Astrocyte (in vitro differentiated cells and primary cell): ENCODE data around the gene RPL26. TPM values are rescaled to one million over a fixed set of nuclear protein-coding genes. Genes with fewer than 3 reads are reported as not detected.

ENCODE experiments used
- DNase-seq: peaks from one replicate; pipeline ENCODE4 v3.0.0-alpha.2; 2010; ENCODE audit warnings: low read depth
- FAIRE-seq: peaks from 2 replicates; lab custom pipeline; 2011; peaks lifted over from hg19 to GRCh38; lab: Jason Lieb, UNC
- H2AFZ ChIP-seq: 2 replicates; pipeline ENCODE4 v1.6.0; 2012; ENCODE audit warnings: low read depth, low read length, inconsistent platforms
- H3K27ac ChIP-seq: 2 replicates; pipeline ENCODE4 v1.5.1; 2011; ENCODE audit warnings: low read depth, low read length, inconsistent platforms
- H3K27me3 ChIP-seq: 2 replicates; pipeline ENCODE4 v1.6.0; 2011; ENCODE audit warnings: low read length, inconsistent platforms; ENCODE audit not compliant: insufficient read depth
- H3K36me3 ChIP-seq: 2 replicates; pipeline ENCODE4 v1.5.1; 2011; ENCODE audit warnings: low read length, inconsistent platforms; ENCODE audit not compliant: insufficient read depth
- H3K4me1 ChIP-seq: 2 replicates; pipeline ENCODE4 v1.5.1; 2011; ENCODE audit warnings: low read length, inconsistent platforms; ENCODE audit not compliant: insufficient read depth
- H3K4me2 ChIP-seq: 2 replicates; pipeline ENCODE4 v1.6.0; 2012; ENCODE audit warnings: low read length, inconsistent platforms
- H3K4me3 ChIP-seq: 2 replicates; pipeline ENCODE4 v1.5.1; 2011; ENCODE audit warnings: low read depth, mild to moderate bottlenecking, low read length, inconsistent platforms; ENCODE audit not compliant: insufficient read depth
- H3K79me2 ChIP-seq: 2 replicates; pipeline ENCODE4 v1.6.0; 2012; ENCODE audit warnings: mild to moderate bottlenecking, low read length, inconsistent platforms; ENCODE audit not compliant: insufficient read depth
- H3K9ac ChIP-seq: 2 replicates; pipeline ENCODE4 v1.6.0; 2012; ENCODE audit warnings: mild to moderate bottlenecking, low read length, inconsistent platforms
- H3K9me3 ChIP-seq: 2 replicates; pipeline ENCODE4 v1.5.1; 2012; ENCODE audit warnings: low read depth, mild to moderate bottlenecking, low read length, inconsistent platforms; ENCODE audit not compliant: insufficient read depth
- H4K20me1 ChIP-seq: 2 replicates; pipeline ENCODE4 v1.6.0; 2012; ENCODE audit warnings: low read length, inconsistent platforms; ENCODE audit not compliant: insufficient read depth
- H3K27ac Mint-ChIP-seq: one replicate; pipeline ENCODE4 v1.8.0; 2021; ENCODE audit warnings: mild to moderate bottlenecking, mixed read lengths; ENCODE audit not compliant: unreplicated experiment
- H3K27me3 Mint-ChIP-seq: one replicate; pipeline ENCODE4 v1.8.0; 2021; ENCODE audit warnings: low read depth, mixed read lengths; ENCODE audit not compliant: unreplicated experiment
- H3K36me3 Mint-ChIP-seq: one replicate; pipeline ENCODE4 v1.8.0; 2021; ENCODE audit warnings: low read depth, mixed read lengths; ENCODE audit not compliant: unreplicated experiment
- H3K4me1 Mint-ChIP-seq: one replicate; pipeline ENCODE4 v1.8.0; 2021; ENCODE audit warnings: low read depth, mixed read lengths; ENCODE audit not compliant: unreplicated experiment
- H3K4me3 Mint-ChIP-seq: one replicate; pipeline ENCODE4 v1.8.0; 2021; ENCODE audit warnings: mild to moderate bottlenecking, moderate library complexity, mixed read lengths; ENCODE audit not compliant: unreplicated experiment
- H3K9me3 Mint-ChIP-seq: one replicate; pipeline ENCODE4 v1.8.0; 2021; ENCODE audit warnings: mild to moderate bottlenecking, mixed read lengths; ENCODE audit not compliant: unreplicated experiment
- CTCF ChIP-seq: IDR thresholded peaks from 2 replicates; pipeline ENCODE4 v1.5.1; 2011; ENCODE audit warnings: low read depth, mild to moderate bottlenecking, inconsistent platforms, low read length, moderate library complexity; ENCODE audit not compliant: insufficient read depth
- EZH2 ChIP-seq: IDR thresholded peaks from 2 replicates; pipeline ENCODE4 v1.6.1; 2012; ENCODE audit warnings: mild to moderate bottlenecking, low read length, inconsistent platforms; ENCODE audit not compliant: insufficient read depth
- total RNA-seq: library from RNA; stranded (reverse); gene quantifications from 2 replicates; pipeline ENCODE4 v1.2.1, GENCODE V29; 2021

The RPL26 gene
- total RNA-seq, 1 donor from 2014 or later: 1,342 TPM

GRCh38 chr17:8420041-8420934 is 37.3 kb upstream of the RPL26 start:
- Histone ChIP-seq H2AFZ (no peak overlapping the region), H3K4me3 (no peak overlapping the region), H3K36me3 (no peaks in the 10 kb centered on the region), H3K9ac (no peak overlapping the region), H3K27me3 (peaks cover 30% of the 10 kb centered on the region), H3K9me3 (no peaks in the 10 kb centered on the region), H3K4me1 (peaks cover 5% of the 10 kb centered on the region), H4K20me1 (no peaks in the 10 kb centered on the region), H3K4me2 (no peak overlapping the region), H3K27ac (no peak overlapping the region), H3K79me2 (no peaks in the 10 kb centered on the region)
- Mint-ChIP-seq H3K4me1 (no peaks in the 10 kb centered on the region), H3K27ac (no peak overlapping the region), H3K27me3 (peaks cover 19% of the 10 kb centered on the region), H3K9me3 (no peaks in the 10 kb centered on the region), H3K4me3 (no peak overlapping the region), H3K36me3 (no peaks in the 10 kb centered on the region)
- DNase-seq (peak; percentile 45), FAIRE-seq (no peak)
- TF ChIP-seq EZH2 (no peak), CTCF (no peak)

- Mint-ChIP-seq H3K27ac (no peak overlapping the region), H3K36me3 (no peaks in the 10 kb centered on the region), H3K4me1 (no peaks in the 10 kb centered on the region), H3K9me3 (no peaks in the 10 kb centered on the region), H3K4me3 (no peak overlapping the region), H3K27me3 (peaks cover 19% of the 10 kb centered on the region)
- H3K79me2 ChIP-seq: no peaks in the 10 kb centered on the region
- H4K20me1 ChIP-seq: no peaks in the 10 kb centered on the region
- no peak for TF ChIP-seq CTCF
- no peak for TF ChIP-seq EZH2
- no peak overlapping the region for H3K9ac ChIP-seq
- no peak for FAIRE-seq
- H2AFZ ChIP-seq: no peak overlapping the region
- no peak overlapping the region for H3K27ac ChIP-seq
- DNase-seq: no peak
- no peaks in the 10 kb centered on the region for H3K9me3 ChIP-seq
- H3K4me3 ChIP-seq: no peak overlapping the region
- no peak overlapping the region for H3K4me2 ChIP-seq
- peaks cover 5% of the 10 kb centered on the region for H3K4me1 ChIP-seq
- peaks cover 30% of the 10 kb centered on the region for H3K27me3 ChIP-seq
- no peaks in the 10 kb centered on the region for H3K36me3 ChIP-seq
Observed at GRCh38 chr17:8419305-8419704, 36.3 kb upstream of the RPL26 start.

DNA sequence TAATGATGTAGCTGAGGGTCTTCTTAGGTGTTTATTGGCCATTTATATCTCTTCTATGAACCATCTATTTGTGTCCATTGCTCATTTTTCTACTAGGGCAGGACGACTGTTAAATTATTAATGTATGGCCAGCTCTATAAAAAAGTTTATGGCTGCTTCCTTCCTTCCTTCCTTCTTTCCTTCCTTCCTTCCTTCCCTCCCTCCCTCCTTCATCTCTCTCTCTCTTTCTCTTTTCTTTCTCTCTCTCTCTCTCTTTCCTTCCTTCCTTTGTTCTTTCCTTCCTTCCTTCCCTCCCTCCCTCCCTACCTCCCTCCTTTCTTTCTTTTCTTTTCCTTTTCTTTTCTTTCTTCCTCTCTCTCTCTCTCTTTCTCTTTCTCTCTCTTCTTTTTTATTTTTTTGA is 35.5 kb upstream of the RPL26 start:
- Mint-ChIP-seq H3K4me3 (no peak overlapping the region), H3K36me3 (no peaks in the 10 kb centered on the region), H3K27ac (no peak overlapping the region), H3K9me3 (no peaks in the 10 kb centered on the region), H3K27me3 (peaks cover 19% of the 10 kb centered on the region), H3K4me1 (no peaks in the 10 kb centered on the region)
- Histone ChIP-seq H3K4me3 (no peak overlapping the region), H3K27me3 (peaks cover 30% of the 10 kb centered on the region), H2AFZ (no peak overlapping the region), H3K79me2 (no peaks in the 10 kb centered on the region), H3K4me1 (peaks cover 5% of the 10 kb centered on the region), H3K27ac (no peak overlapping the region), H3K36me3 (no peaks in the 10 kb centered on the region), H4K20me1 (no peaks in the 10 kb centered on the region), H3K4me2 (no peak overlapping the region), H3K9me3 (no peaks in the 10 kb centered on the region), H3K9ac (no peak overlapping the region)
- no peak for DNase-seq
- TF ChIP-seq EZH2 (no peak), CTCF (no peak)
- FAIRE-seq: no peak
